K562 (cell line): Measurements from ENCODE around the gene IL27RA.

Source experiments
- CHD2 ChIP-seq: IDR thresholded peaks from 2 replicates; pipeline ENCODE4 v1.6.1; 2011; ENCODE audit warnings: low read depth, low read length
- ZNF324 ChIP-seq: fragments of 250-450 bp; sonication (Bioruptor Pico); IDR thresholded peaks from 2 replicates; pipeline ENCODE4 v1.4.0; 2020; ENCODE audit warnings: mild to moderate bottlenecking
- TF ChIP-seq, protein P1 (sequence below): sonication (generic); formaldehyde crosslinking; IDR thresholded peaks from 2 replicates; pipeline ENCODE4 v1.8.1; 2022; ENCODE audit warnings: missing genetic modification reagents

DNA sequence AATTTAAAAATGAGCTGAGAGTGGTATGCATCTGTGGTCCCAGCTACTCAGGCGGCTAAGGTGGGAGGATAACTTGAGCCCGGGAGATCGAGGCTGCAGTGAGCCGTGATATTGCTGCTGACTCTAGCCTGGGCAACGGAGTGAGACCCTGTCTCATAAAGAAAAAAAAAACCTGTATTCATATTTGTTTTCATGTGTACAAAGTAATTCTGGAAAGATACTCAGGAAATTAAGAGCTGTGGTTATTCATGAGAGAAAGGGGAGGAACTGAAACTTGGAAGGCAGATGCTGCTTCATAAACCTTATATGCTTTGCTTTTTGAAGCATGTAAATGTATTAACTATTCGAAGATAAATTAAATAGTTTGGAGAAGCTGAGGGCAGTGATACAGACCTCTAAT lies 12.5 kb upstream of the IL27RA start:
- TF ChIP-seq ZNF324 (CRISPR knock-in tag) (no peak), CHD2 (no peak)
- TF ChIP-seq, protein P1, sequence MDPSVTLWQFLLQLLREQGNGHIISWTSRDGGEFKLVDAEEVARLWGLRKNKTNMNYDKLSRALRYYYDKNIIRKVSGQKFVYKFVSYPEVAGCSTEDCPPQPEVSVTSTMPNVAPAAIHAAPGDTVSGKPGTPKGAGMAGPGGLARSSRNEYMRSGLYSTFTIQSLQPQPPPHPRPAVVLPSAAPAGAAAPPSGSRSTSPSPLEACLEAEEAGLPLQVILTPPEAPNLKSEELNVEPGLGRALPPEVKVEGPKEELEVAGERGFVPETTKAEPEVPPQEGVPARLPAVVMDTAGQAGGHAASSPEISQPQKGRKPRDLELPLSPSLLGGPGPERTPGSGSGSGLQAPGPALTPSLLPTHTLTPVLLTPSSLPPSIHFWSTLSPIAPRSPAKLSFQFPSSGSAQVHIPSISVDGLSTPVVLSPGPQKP (CRISPR knock-in tag), result no peak
